ENCODE measurements around the gene CDC37. TPM values are rescaled to one million over a fixed set of nuclear protein-coding genes. Genes with fewer than 3 reads are reported as not detected.
"Not testable (repeated sequence)": the region's sequence is repeated elsewhere in the genome, so short reads cannot be mapped to it uniquely, and the experiment has no call there.

CDC37 gene
- total RNA-seq, 1 experiment from 2014 or later, result 260 TPM

DNA sequence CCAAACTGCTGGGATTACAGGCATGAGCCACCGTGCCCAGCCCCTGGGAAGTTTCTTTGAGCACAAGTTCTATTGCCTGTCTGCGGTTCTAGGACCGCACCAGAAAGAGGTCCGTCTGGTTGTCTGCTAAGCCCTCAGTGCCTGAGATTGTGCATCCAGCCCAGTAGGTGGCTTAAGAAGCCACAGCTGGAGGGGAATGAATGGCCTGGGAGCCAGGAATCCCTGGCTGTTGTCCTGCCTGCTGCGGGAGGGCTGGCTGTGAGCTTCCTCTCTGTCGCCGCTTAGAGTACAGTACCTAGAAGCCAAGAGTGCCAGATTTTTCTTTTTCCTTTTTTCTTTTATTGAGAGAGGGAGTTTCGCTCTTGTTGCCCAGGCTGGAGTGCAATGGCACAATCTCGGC, 18.8 kb downstream of the CDC37 start:
- no peak for DNase-seq (ENCODE audit: low read depth, low spot score)
- no peak overlapping the region for H3K4me3 ChIP-seq (replicated peaks in 1 of 2; ENCODE audit: low read depth in 1 of 2, low read length in 2 of 2)
- intact Hi-C loops (cut with micrococcal nuclease), result no loop called here
- no peaks in the 10 kb centered on the region for H3K27me3 ChIP-seq (ENCODE audit: insufficient read depth, low read length)
- no peak for TF ChIP-seq SP1 (IDR thresholded peaks at IDR 0.05; ENCODE audit: low read depth)
- TF ChIP-seq RAD21 (IDR thresholded peaks at IDR 0.05; ENCODE audit: low read depth), result no peak
- TF ChIP-seq MAX (IDR thresholded peaks at IDR 0.05), result no peak
- 0 out of 6 replicates have a peak, but pooled peaks of 1 of the 3 experiments have one; percentile 15 for TF ChIP-seq CTCF (IDR thresholded peaks at IDR 0.05 in 2 of 3, conservative IDR thresholded peaks at IDR 0.05 in 1 of 3; ENCODE audit: borderline replicate concordance in 1 of 3, insufficient read depth in 1 of 3, low read depth in 2 of 3, low read length in 2 of 3)
- no peak for TF ChIP-seq JUND (IDR thresholded peaks at IDR 0.05)
- no peak overlapping the region for H3K27ac ChIP-seq (ENCODE audit: low read depth, low read length)
- no peak overlapping the region for H2AFZ ChIP-seq (ENCODE audit: low read depth, low read length, poor library complexity, severe bottlenecking)
- no peaks in the 10 kb centered on the region for H3K36me3 ChIP-seq (ENCODE audit: control insufficient read depth in 1 of 2, insufficient read depth in 2 of 2, low read length in 2 of 2)
- H4K20me1 ChIP-seq (ENCODE audit: insufficient read depth), result no peaks in the 10 kb centered on the region
- no peak overlapping the region for H3K9ac ChIP-seq (ENCODE audit: low read length)
- BruUV-seq (replicated peaks), result no TSS peak
- ATAC-seq, result no peak
- H3K9me3 ChIP-seq (ENCODE audit: control insufficient read depth in 1 of 2, insufficient read depth in 1 of 2, low read depth in 1 of 2, low read length in 2 of 2), result no peaks in the 10 kb centered on the region
- RAD21 ChIA-PET (ENCODE audit: low non-redundant PET in 1 of 2, low total read pairs in 2 of 2, uncharacterized antibody in 2 of 2, unreplicated experiment in 2 of 2), result no interaction called here
- CTCF ChIA-PET, result interaction anchor here (2.2 kb wide), 1 partner anchor 125 kb away, joined by 13 read pairs; no protein-coding TSS in a partner anchor
- H3K4me2 ChIP-seq (ENCODE audit: low read length), result no peak overlapping the region
- H3K9me2 ChIP-seq (ENCODE audit: insufficient read depth), result no peaks in the 10 kb centered on the region
- peaks cover under 1 to 14% of the 10 kb centered on the region in 2 experiments; a peak in 3 of 4 replicates for H3K4me1 ChIP-seq (ENCODE audit: control insufficient read depth in 1 of 2, insufficient read depth in 2 of 2, low read length in 2 of 2)
- POLR2A ChIA-PET, result no interaction called here
- peaks cover 6% of the 10 kb centered on the region for H3K79me2 ChIP-seq (ENCODE audit: insufficient read depth, low read length)

DNA sequence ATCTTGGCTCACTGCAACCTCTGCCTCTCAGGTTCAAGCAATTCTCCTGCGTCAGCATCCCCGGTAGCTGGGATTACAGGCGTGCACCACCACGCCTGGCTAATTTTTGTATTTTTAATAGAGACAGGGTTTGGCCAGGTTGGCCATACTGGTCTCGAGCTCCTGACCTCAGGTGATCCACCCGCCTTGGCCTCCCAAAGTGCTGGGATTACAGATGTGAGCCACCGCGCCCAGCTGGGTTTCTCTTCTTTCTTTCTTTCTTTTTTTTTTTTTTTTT, 20.2 kb downstream of the CDC37 start:
- H3K4me2 ChIP-seq (ENCODE audit: low read length); BruUV-seq (replicated peaks); H3K36me3 ChIP-seq (ENCODE audit: control insufficient read depth in 1 of 2, insufficient read depth in 2 of 2, low read length in 2 of 2); H3K27me3 ChIP-seq (ENCODE audit: insufficient read depth, low read length); POLR2A ChIA-PET; intact Hi-C loops (cut with micrococcal nuclease); H4K20me1 ChIP-seq (ENCODE audit: insufficient read depth); H3K4me3 ChIP-seq (replicated peaks in 1 of 2; ENCODE audit: low read depth in 1 of 2, low read length in 2 of 2); H3K27ac ChIP-seq (ENCODE audit: low read depth, low read length); DNase-seq (ENCODE audit: low read depth, low spot score); ATAC-seq; H3K9me3 ChIP-seq (ENCODE audit: control insufficient read depth in 1 of 2, insufficient read depth in 1 of 2, low read depth in 1 of 2, low read length in 2 of 2); H3K9me2 ChIP-seq (ENCODE audit: insufficient read depth); H2AFZ ChIP-seq (ENCODE audit: low read depth, low read length, poor library complexity, severe bottlenecking); H3K79me2 ChIP-seq (ENCODE audit: insufficient read depth, low read length); H3K9ac ChIP-seq (ENCODE audit: low read length): not testable (repeated sequence)
- RAD21 ChIA-PET (ENCODE audit: low non-redundant PET in 1 of 2, low total read pairs in 2 of 2, uncharacterized antibody in 2 of 2, unreplicated experiment in 2 of 2), result interaction anchor here (0.6 to 0.7 kb wide), 3 partner anchors 72 to 133 kb away, joined by 3 to 5 read pairs (median 3); no protein-coding TSS in a partner anchor
- H3K4me1 ChIP-seq (ENCODE audit: control insufficient read depth in 1 of 2, insufficient read depth in 2 of 2, low read length in 2 of 2), result peaks cover 2 to 13% of the 10 kb centered on the region in 2 experiments; a peak in 3 of 4 replicates
- CTCF ChIA-PET, result interaction anchor here (1.0 to 2.5 kb wide), 3 partner anchors 11 to 124 kb away, joined by 3 to 16 read pairs (median 3); partner anchors contain the start of gene ICAM5
